Measurements from ENCODE around the gene NOTCH1.

Gene NOTCH1

GRCh38 chr9:136544964-136545691 lies 720 bp downstream of the NOTCH1 start:
- WGBS (ENCODE audit: insufficient coverage): under 1% methylated on average over 61 of the region's 82 CpGs
- DNase-seq: peak in 1 of 3 donors; percentile 44
- ChIA-PET CTCF (interaction anchor here (0.6 to 1.5 kb wide), 3 partner anchors 15 to 59 kb away, joined by 3 to 6 read pairs (median 3); no protein-coding TSS in a partner anchor), POLR2A (interaction anchor here (0.6 to 2.0 kb wide), 12 partner anchors 11 to 111 kb away, joined by 3 to 16 read pairs (median 4); no protein-coding TSS in a partner anchor)
- H3K27ac ChIP-seq (ENCODE audit: insufficient read depth in 1 of 2, low read depth in 1 of 2, low read length in 2 of 2, poor library complexity in 1 of 2, severe bottlenecking in 2 of 2): peak overlapping the region; percentile 50 to 76
- H3K4me3 ChIP-seq (ENCODE audit: control insufficient read depth in 1 of 7, extremely low read depth in 1 of 7, insufficient read depth in 4 of 7, low read depth in 2 of 7, low read length in 6 of 7): peak overlapping the region; percentile 80 to 96 (median 86)
- H3K4me1 ChIP-seq (ENCODE audit: control extremely low read depth in 1 of 4, control insufficient read depth in 4 of 4, insufficient read depth in 4 of 4, low read length in 3 of 4): peaks cover 0 to 85% (median 80%) of the 10 kb centered on the region in 4 experiments
- H3K27me3 ChIP-seq (replicated peaks in 2 of 5; ENCODE audit: control insufficient read depth in 4 of 5, insufficient read depth in 5 of 5, low read length in 4 of 5): no peaks in the 10 kb centered on the region
- H3K9me3 ChIP-seq (ENCODE audit: control extremely low read depth in 1 of 5, control insufficient read depth in 4 of 5, insufficient read depth in 2 of 5, low read depth in 1 of 5, low read length in 4 of 5): no peaks in the 10 kb centered on the region
- H3K36me3 ChIP-seq (ENCODE audit: control insufficient read depth in 4 of 4, insufficient read depth in 4 of 4, low read length in 3 of 4): peaks cover 2 to 41% (median 22%) of the 10 kb centered on the region in 4 experiments

DNA sequence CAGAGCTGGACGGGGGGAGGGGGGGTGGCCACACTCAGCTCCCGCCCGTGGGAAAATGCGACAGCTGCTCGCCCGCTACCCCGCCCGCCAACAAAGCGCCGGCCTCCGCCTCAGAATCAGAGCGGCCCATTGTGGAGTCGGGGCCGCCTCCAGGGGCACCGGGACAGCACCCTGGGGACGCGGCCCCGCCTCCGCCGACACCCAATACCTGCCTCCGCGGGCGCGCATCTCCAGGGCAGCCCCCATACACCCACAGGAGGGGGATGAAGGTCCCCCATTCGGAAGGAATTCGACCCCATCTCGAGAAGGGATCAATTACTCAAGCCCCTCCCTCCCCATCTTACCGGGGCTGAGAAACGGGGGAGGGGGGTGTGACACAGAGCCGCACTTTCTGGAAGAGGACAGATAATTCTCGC lies 1.3 kb downstream of the NOTCH1 start:
- peak in 1 of 3 donors; percentile 26 for DNase-seq
- Histone ChIP-seq H3K27ac (ENCODE audit: insufficient read depth in 1 of 2, low read depth in 1 of 2, low read length in 2 of 2, poor library complexity in 1 of 2, severe bottlenecking in 2 of 2) (peak overlapping the region; percentile 50 to 76), H3K4me1 (ENCODE audit: control extremely low read depth in 1 of 4, control insufficient read depth in 4 of 4, insufficient read depth in 4 of 4, low read length in 3 of 4) (peaks cover 0 to 85% (median 80%) of the 10 kb centered on the region in 4 experiments), H3K36me3 (ENCODE audit: control insufficient read depth in 4 of 4, insufficient read depth in 4 of 4, low read length in 3 of 4) (peaks cover 2 to 43% (median 22%) of the 10 kb centered on the region in 4 experiments), H3K9me3 (ENCODE audit: control extremely low read depth in 1 of 5, control insufficient read depth in 4 of 5, insufficient read depth in 2 of 5, low read depth in 1 of 5, low read length in 4 of 5) (no peaks in the 10 kb centered on the region), H3K27me3 (replicated peaks in 2 of 5; ENCODE audit: control insufficient read depth in 4 of 5, insufficient read depth in 5 of 5, low read length in 4 of 5) (no peaks in the 10 kb centered on the region), H3K4me3 (ENCODE audit: control insufficient read depth in 1 of 7, extremely low read depth in 1 of 7, insufficient read depth in 4 of 7, low read depth in 2 of 7, low read length in 6 of 7) (peak overlapping the region; percentile 80 to 96 (median 86))
- WGBS (ENCODE audit: insufficient coverage): 0% methylated on average over 6 of the region's 31 CpGs
- CTCF ChIA-PET: interaction anchor here (1.5 to 3.9 kb wide), 2 partner anchors 11 to 59 kb away, joined by 6 to 20 read pairs; no protein-coding TSS in a partner anchor
- POLR2A ChIA-PET: interaction anchor here (1.0 to 1.2 kb wide), 3 partner anchors 10 to 14 kb away, joined by 3 to 9 read pairs (median 4); no protein-coding TSS in a partner anchor

- peak overlapping the region in 1 of 2 experiments; percentile 76 for H3K27ac ChIP-seq (ENCODE audit: insufficient read depth in 1 of 2, low read depth in 1 of 2, low read length in 2 of 2, poor library complexity in 1 of 2, severe bottlenecking in 2 of 2)
- H3K27me3 ChIP-seq (replicated peaks in 2 of 5; ENCODE audit: control insufficient read depth in 4 of 5, insufficient read depth in 5 of 5, low read length in 4 of 5): no peaks in the 10 kb centered on the region
- peaks cover 0 to 85% (median 80%) of the 10 kb centered on the region in 4 experiments for H3K4me1 ChIP-seq (ENCODE audit: control extremely low read depth in 1 of 4, control insufficient read depth in 4 of 4, insufficient read depth in 4 of 4, low read length in 3 of 4)
- CTCF ChIA-PET: interaction anchor here (1.5 to 3.9 kb wide), 2 partner anchors 10 to 58 kb away, joined by 6 to 20 read pairs; no protein-coding TSS in a partner anchor
- DNase-seq: no peak
- POLR2A ChIA-PET: interaction anchor here (0.7 to 1.2 kb wide), 3 partner anchors 11 to 14 kb away, joined by 3 to 9 read pairs (median 4); no protein-coding TSS in a partner anchor
- WGBS (ENCODE audit: insufficient coverage): 83% methylated on average over 24 of the region's 31 CpGs
- H3K4me3 ChIP-seq (ENCODE audit: control insufficient read depth in 1 of 7, extremely low read depth in 1 of 7, insufficient read depth in 4 of 7, low read depth in 2 of 7, low read length in 6 of 7): peak overlapping the region; percentile 80 to 96 (median 86)
- no peaks in the 10 kb centered on the region for H3K9me3 ChIP-seq (ENCODE audit: control extremely low read depth in 1 of 5, control insufficient read depth in 4 of 5, insufficient read depth in 2 of 5, low read depth in 1 of 5, low read length in 4 of 5)
- H3K36me3 ChIP-seq (ENCODE audit: control insufficient read depth in 4 of 4, insufficient read depth in 4 of 4, low read length in 3 of 4): peaks cover 2 to 43% (median 22%) of the 10 kb centered on the region in 4 experiments
Measured at GRCh38 chr9:136543830-136544547, 1.9 kb downstream of the NOTCH1 start.

- Histone ChIP-seq H3K27ac (ENCODE audit: insufficient read depth in 1 of 2, low read depth in 1 of 2, low read length in 2 of 2, poor library complexity in 1 of 2, severe bottlenecking in 2 of 2) (no peak overlapping the region), H3K36me3 (ENCODE audit: control insufficient read depth in 4 of 4, insufficient read depth in 4 of 4, low read length in 3 of 4) (peaks cover 2 to 49% (median 23%) of the 10 kb centered on the region in 4 experiments), H3K9me3 (ENCODE audit: control extremely low read depth in 1 of 5, control insufficient read depth in 4 of 5, insufficient read depth in 2 of 5, low read depth in 1 of 5, low read length in 4 of 5) (no peaks in the 10 kb centered on the region), H3K27me3 (replicated peaks in 2 of 5; ENCODE audit: control insufficient read depth in 4 of 5, insufficient read depth in 5 of 5, low read length in 4 of 5) (no peaks in the 10 kb centered on the region), H3K4me3 (ENCODE audit: control insufficient read depth in 1 of 7, extremely low read depth in 1 of 7, insufficient read depth in 4 of 7, low read depth in 2 of 7, low read length in 6 of 7) (peak overlapping the region in 4 of 7 experiments; percentile 85 to 96 (median 87)), H3K4me1 (ENCODE audit: control extremely low read depth in 1 of 4, control insufficient read depth in 4 of 4, insufficient read depth in 4 of 4, low read length in 3 of 4) (peaks cover 0 to 85% (median 81%) of the 10 kb centered on the region in 4 experiments)
- WGBS (ENCODE audit: insufficient coverage): 100% methylated on average over 7 of the region's 10 CpGs
- POLR2A ChIA-PET: interaction anchor here (0.7 kb wide), 1 partner anchor 14 kb away, joined by 3 read pairs; no protein-coding TSS in a partner anchor
- no peak for DNase-seq
- CTCF ChIA-PET: interaction anchor here (1.2 to 4.6 kb wide), 4 partner anchors 10 to 58 kb away, joined by 4 to 21 read pairs (median 13); no protein-coding TSS in a partner anchor
Measured at GRCh38 chr9:136543280-136543679, 2.6 kb downstream of the NOTCH1 start.

DNA sequence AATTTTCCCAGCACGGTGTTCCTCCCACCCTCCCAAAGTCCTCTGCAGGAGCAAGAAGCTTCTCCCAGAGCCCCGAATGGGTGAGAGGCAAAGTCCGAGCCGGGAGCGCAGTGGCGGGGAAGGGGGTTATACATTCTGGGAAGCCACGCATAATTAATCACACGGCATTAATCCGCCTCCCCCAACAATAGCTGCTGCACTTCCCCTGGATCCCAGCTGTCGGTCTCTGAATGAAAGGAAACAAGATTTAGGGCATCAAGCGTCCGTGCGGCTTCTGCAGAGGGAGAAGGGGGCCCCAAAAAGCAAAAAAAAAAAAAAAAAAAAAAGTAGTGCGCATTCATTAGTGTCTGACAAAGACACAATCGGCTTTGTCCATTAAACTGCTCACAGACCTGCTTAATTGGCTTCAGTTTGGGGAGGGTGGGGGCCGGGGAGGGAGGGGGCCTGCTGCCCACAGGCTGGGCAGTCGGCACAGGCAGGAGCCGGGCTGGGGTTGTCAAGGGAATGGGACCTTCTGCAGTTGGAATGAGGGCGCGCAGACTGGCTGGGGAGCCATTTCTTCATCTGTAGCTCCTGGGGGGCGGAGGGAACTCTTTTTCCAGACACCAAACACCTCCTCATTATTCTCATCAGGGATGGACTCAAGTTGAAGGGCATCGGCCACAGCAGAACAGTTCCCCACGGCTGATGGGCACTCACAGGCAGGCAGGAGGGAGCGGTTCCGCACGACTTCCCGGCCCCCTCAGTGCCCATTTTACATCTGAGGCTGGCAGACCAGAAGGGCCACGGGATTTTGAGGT lies 3.4 kb downstream of the NOTCH1 start:
- WGBS (ENCODE audit: insufficient coverage): 88% methylated on average over 16 of the region's 28 CpGs
- POLR2A ChIA-PET: interaction anchor here (5.2 kb wide), 1 partner anchor 13 kb away, joined by 58 read pairs; no protein-coding TSS in a partner anchor
- Histone ChIP-seq H3K27me3 (replicated peaks in 2 of 5; ENCODE audit: control insufficient read depth in 4 of 5, insufficient read depth in 5 of 5, low read length in 4 of 5) (no peaks in the 10 kb centered on the region), H3K9me3 (ENCODE audit: control extremely low read depth in 1 of 5, control insufficient read depth in 4 of 5, insufficient read depth in 2 of 5, low read depth in 1 of 5, low read length in 4 of 5) (no peaks in the 10 kb centered on the region), H3K4me1 (ENCODE audit: control extremely low read depth in 1 of 4, control insufficient read depth in 4 of 4, insufficient read depth in 4 of 4, low read length in 3 of 4) (peaks cover 0 to 83% (median 80%) of the 10 kb centered on the region in 4 experiments), H3K36me3 (ENCODE audit: control insufficient read depth in 4 of 4, insufficient read depth in 4 of 4, low read length in 3 of 4) (peaks cover 2 to 57% (median 24%) of the 10 kb centered on the region in 4 experiments), H3K27ac (ENCODE audit: insufficient read depth in 1 of 2, low read depth in 1 of 2, low read length in 2 of 2, poor library complexity in 1 of 2, severe bottlenecking in 2 of 2) (peak overlapping the region in 1 of 2 experiments; percentile 84), H3K4me3 (ENCODE audit: control insufficient read depth in 1 of 7, extremely low read depth in 1 of 7, insufficient read depth in 4 of 7, low read depth in 2 of 7, low read length in 6 of 7) (peak overlapping the region in 1 of 7 experiments; percentile 88)
- CTCF ChIA-PET: interaction anchor here (1.2 to 7.0 kb wide), 5 partner anchors 8 to 84 kb away, joined by 3 to 90 read pairs (median 20); no protein-coding TSS in a partner anchor
- DNase-seq: no peak

DNA sequence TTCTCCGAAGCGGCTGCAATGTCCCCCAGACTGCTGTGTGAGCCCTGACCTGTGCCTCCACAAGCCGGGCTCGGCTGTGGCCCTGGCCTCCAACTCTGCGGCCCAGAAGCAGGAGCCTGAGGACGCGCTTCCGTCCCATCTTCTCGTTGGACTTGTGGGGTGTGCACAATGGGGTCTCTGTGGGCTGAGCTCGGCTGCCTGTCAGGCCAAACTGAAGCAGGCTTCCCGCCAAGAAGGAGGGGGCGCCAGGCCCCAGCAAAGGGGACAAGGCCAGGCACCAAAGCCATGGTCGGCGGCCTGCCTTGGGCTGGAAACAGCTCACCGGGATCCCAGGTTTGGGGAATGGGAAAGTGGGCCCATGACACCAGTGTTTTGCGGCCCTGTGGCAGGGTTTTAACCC lies 4.1 kb downstream of the NOTCH1 start:
- no peak for DNase-seq
- Histone ChIP-seq H3K9me3 (ENCODE audit: control extremely low read depth in 1 of 5, control insufficient read depth in 4 of 5, insufficient read depth in 2 of 5, low read depth in 1 of 5, low read length in 4 of 5) (no peaks in the 10 kb centered on the region), H3K36me3 (ENCODE audit: control insufficient read depth in 4 of 4, insufficient read depth in 4 of 4, low read length in 3 of 4) (peaks cover 2 to 64% (median 30%) of the 10 kb centered on the region in 4 experiments), H3K4me1 (ENCODE audit: control extremely low read depth in 1 of 4, control insufficient read depth in 4 of 4, insufficient read depth in 4 of 4, low read length in 3 of 4) (peaks cover 0 to 83% (median 80%) of the 10 kb centered on the region in 4 experiments), H3K27ac (ENCODE audit: insufficient read depth in 1 of 2, low read depth in 1 of 2, low read length in 2 of 2, poor library complexity in 1 of 2, severe bottlenecking in 2 of 2) (peak overlapping the region in 1 of 2 experiments; percentile 84), H3K4me3 (ENCODE audit: control insufficient read depth in 1 of 7, extremely low read depth in 1 of 7, insufficient read depth in 4 of 7, low read depth in 2 of 7, low read length in 6 of 7) (no peak overlapping the region), H3K27me3 (replicated peaks in 2 of 5; ENCODE audit: control insufficient read depth in 4 of 5, insufficient read depth in 5 of 5, low read length in 4 of 5) (no peaks in the 10 kb centered on the region)
- POLR2A ChIA-PET: interaction anchor here (1.0 to 5.2 kb wide), 2 partner anchors 9 to 13 kb away, joined by 5 to 58 read pairs; no protein-coding TSS in a partner anchor
- CTCF ChIA-PET: interaction anchor here (1.2 to 7.0 kb wide), 5 partner anchors 8 to 85 kb away, joined by 3 to 90 read pairs (median 20); no protein-coding TSS in a partner anchor
- 94% methylated on average over 13 of the region's 16 CpGs for WGBS (ENCODE audit: insufficient coverage)

Data from common myeloid progenitor, CD34-positive (primary cell).